GM21576 (cell line): ENCODE measurements around the gene EIPR1.

Experiments
- ATAC-seq: cut with Tn5 transposase; IDR thresholded peaks from one replicate; pipeline ENCODE4 v1.9.1; 2021; ENCODE audit warnings: mild to moderate bottlenecking, moderate library complexity; ENCODE audit not compliant: unreplicated experiment

Gene EIPR1

GRCh38 chr2:3141696-3142095 lies 235.9 kb downstream of the EIPR1 start:
- no peak for ATAC-seq

GRCh38 chr2:3139906-3140305 lies 237.7 kb downstream of the EIPR1 start:
- no peak for ATAC-seq
